Kidney epithelial cell (primary cell): ENCODE measurements around the gene ERGIC1. TPM values are rescaled to one million over a fixed set of nuclear protein-coding genes. Genes with fewer than 3 reads are reported as not detected.
A peak's percentile ranks its signal among the peaks of the same experiment; 100 is the strongest.

Experiments
- DNase-seq: peaks from one replicate; pipeline ENCODE4 v3.0.0-alpha.2; 2010; ENCODE audit warnings: low read depth
- H3K27me3 ChIP-seq: 2 replicates; pipeline ENCODE4 v1.6.0; 2011; ENCODE audit warnings: low read length; ENCODE audit not compliant: control insufficient read depth, insufficient read depth
- H3K36me3 ChIP-seq: 2 replicates; pipeline ENCODE4 v1.5.1; 2011; ENCODE audit warnings: low read length; ENCODE audit not compliant: control insufficient read depth, insufficient read depth
- H3K4me3 ChIP-seq: 2 replicates; pipeline ENCODE4 v1.5.1; 2011; ENCODE audit warnings: low read depth, mild to moderate bottlenecking, control low read depth, low read length
- CTCF ChIP-seq: IDR thresholded peaks from 2 replicates; pipeline ENCODE4 v1.5.1; 2011; ENCODE audit warnings: mild to moderate bottlenecking, moderate library complexity, low read length, control low read depth, inconsistent platforms; ENCODE audit not compliant: insufficient read depth, poor library complexity, severe bottlenecking
- total RNA-seq: library from RNA; depleted of rRNA; stranded (reverse); fragments of >200 nt; gene quantifications from 2 replicates; pipeline ENCODE4 v1.2.3, GENCODE V29; 2015

Gene ERGIC1
- total RNA-seq, 1 donor from 2014 or later = 183 TPM

DNA sequence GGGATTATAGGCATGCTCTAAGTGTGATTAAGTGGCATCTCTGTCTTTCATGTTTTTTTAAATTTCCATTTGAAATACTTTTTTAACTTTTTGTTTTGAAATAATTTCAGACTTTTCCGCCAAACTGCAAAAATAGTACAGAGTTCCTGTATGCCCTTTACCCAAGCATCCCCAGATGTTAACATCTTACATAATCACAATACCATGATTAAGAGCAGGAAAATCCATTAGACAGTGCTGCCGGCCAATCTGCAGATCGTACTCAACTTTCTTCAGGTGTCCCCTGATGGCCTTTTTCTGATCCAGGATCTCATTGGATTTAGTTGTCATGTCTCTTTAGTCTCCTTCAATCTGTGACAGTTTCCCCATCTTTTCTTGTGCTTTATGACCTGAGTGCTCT, 49.0 kb downstream of the ERGIC1 start:
- DNase-seq = no peak
- no peaks in the 10 kb centered on the region for H3K36me3 ChIP-seq
- H3K4me3 ChIP-seq = no peak overlapping the region
- TF ChIP-seq CTCF = no peak
- H3K27me3 ChIP-seq = no peaks in the 10 kb centered on the region

DNA sequence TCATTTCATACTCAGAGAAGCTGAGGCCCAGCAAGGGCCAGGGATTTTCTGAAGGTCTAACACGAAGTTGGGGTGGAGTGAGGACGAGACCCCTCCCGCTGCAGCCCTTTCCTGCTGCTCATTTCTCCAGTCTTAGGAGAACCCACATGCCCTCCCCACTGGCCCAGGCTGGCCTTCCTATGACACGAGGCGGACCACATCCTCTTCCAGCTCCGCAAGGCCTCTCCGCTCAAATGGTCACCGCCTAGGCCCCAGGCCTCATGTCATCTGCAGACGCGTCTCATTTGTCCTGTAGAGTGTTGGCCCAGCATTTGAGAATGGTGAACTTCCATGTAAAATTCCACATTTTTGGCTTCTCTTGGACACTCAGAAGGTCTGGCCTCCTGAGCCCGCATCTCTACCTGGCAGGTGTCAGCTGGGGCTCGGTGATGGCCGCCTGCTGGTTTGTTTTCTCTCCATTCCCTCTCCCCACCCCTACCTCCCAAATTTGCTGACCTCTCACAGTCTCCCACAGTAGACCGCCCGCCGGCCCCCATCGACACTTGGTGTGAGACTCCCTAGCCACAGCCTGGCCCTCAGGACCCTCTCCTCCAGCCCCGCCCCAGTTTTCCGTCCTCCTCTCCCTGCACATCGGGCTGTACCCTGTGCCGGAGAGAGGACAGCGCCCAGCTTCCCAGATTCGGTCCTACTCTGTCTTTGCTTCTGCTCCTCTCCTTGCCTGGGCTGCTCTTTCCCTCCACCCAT, 51.7 kb downstream of the ERGIC1 start:
- H3K36me3 ChIP-seq = peaks cover 1% of the 10 kb centered on the region
- H3K4me3 ChIP-seq = no peak overlapping the region
- no peak for TF ChIP-seq CTCF
- no peak for DNase-seq
- H3K27me3 ChIP-seq = no peaks in the 10 kb centered on the region

GRCh38 chr5:172886476-172886875, 52.4 kb downstream of the ERGIC1 start:
- DNase-seq = no peak
- TF ChIP-seq CTCF = no peak
- peaks cover 1% of the 10 kb centered on the region for H3K36me3 ChIP-seq

DNA sequence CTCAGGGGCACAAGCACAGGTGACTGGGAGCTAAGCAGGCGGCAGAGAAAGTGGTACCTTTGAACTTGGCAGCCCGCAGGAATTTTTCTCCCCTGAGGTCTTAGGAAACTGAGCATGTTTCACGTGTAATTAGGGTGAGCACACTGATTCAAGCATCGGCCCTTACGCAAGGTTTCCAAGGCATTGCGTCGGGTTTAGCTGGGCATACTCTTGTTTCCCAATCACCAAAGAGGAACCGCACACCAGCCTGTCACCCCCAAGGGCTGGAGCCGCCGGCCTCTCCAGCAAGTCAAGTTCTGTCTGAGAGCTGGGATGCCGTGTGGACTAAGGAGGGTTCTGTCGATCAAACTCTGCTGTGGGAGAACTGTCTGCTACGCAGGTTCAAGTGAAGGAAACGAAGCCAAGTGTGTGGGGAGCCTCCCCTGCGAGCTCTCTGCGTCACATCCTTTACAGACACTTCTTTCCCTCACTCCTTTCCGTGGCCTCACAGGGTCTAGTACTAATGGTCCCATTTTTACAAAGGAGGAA, 53.0 kb downstream of the ERGIC1 start:
- DNase-seq = peak; percentile 72
- no peak overlapping the region for H3K4me3 ChIP-seq
- H3K27me3 ChIP-seq = no peaks in the 10 kb centered on the region
- no peak for TF ChIP-seq CTCF
- H3K36me3 ChIP-seq = peaks cover 1% of the 10 kb centered on the region

More at GRCh38 chr5:172886476-172886875, 52.4 kb downstream of the ERGIC1 start:
- Histone ChIP-seq H3K27me3 (no peaks in the 10 kb centered on the region), H3K4me3 (no peak overlapping the region)

GRCh38 chr5:172887692-172888091, 53.6 kb downstream of the ERGIC1 start:
- Histone ChIP-seq H3K27me3 (no peaks in the 10 kb centered on the region), H3K36me3 (peaks cover 1% of the 10 kb centered on the region), H3K4me3 (no peak overlapping the region)
- DNase-seq = no peak
- TF ChIP-seq CTCF = no peak

DNA sequence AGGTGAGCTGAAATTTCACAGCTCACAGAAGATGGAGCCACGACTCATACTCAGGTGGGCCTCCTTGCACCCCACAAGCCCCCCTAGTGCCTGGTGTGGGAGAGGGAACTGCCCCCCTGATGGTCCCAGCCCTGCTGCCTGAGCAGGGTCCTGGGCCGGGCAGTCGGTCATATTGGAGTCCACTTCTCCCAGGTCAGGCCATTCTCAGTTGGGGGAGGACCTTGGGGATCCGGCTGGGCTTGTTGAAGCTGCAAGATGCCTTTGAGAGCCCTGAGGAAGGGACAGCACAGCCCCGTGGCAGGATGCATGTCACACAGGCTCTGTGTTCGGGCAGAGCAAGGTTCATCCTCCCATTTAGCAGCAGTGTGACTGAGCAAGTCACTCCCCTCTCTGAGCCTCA, 56.6 kb downstream of the ERGIC1 start:
- Histone ChIP-seq H3K27me3 (no peaks in the 10 kb centered on the region), H3K36me3 (peaks cover 1% of the 10 kb centered on the region), H3K4me3 (no peak overlapping the region)
- no peak for DNase-seq
- TF ChIP-seq CTCF = no peak
